Activated CD4-positive, alpha-beta T cell treated with anti-CD3 and anti-CD28 coated beads for 48 hours (primary cell): Measurements from ENCODE around the gene COPZ2.
"Not testable (repeated sequence)": the region's sequence is repeated elsewhere in the genome, so short reads cannot be mapped to it uniquely, and the experiment has no call there.

Source experiments
- DNase-seq: peaks from one replicate; pipeline ENCODE4 v3.0.0-alpha.2; 2020

COPZ2 gene

GRCh38 chr17:48055531-48056245 is 18.1 kb upstream of the COPZ2 start:
- DNase-seq: peak; percentile 69

DNA sequence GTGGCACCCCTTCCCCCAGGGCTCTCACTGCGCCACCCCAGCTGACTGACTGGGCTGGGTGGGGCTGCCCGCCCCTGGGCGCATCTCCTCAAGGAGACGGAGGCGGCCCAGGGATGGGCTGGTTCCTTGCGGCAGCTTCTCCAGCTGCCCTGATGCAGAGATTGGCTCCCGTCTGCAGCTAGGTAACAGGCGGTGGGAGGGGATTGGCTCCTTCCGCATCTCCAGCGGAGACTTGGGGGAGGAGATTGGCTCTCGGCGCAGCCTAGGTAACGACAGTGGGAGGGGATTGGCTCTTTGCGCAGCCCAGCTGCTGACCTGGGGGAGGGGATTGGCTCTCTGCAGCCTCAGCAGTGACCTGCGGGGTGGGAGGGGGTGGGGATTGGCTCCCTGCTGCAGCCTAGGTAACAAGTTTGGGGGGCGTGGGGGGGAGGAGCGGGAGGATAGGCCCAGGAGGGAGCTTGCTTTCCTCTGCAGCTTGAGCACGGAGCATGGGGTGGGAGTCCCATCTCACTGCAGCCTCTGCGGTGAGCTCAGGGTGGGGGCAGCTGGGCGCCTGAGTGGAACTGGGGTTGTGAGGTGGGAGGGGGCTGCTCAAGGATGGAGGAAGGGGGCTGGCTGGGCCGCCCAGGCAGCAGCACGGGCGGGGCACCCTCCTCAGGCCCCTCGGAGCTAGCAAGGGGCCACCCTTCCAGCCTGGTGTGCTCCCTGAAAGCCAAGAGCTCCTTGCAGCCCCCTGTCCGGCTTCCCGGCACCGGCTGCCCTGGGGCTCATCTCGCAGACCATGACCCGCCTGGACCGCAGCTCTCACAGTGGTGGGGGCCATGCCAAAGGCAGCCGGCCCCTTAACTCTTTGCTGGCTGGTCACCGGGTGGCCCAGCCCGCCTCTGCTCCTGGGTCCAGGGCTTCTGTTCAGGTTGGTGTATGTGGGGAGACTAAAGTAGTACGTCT is 16.9 kb upstream of the COPZ2 start:
- no peak for DNase-seq

- DNase-seq: no peak
These were observed 16.2 kb upstream of the COPZ2 start for GRCh38 chr17:48053758-48054237.

DNA sequence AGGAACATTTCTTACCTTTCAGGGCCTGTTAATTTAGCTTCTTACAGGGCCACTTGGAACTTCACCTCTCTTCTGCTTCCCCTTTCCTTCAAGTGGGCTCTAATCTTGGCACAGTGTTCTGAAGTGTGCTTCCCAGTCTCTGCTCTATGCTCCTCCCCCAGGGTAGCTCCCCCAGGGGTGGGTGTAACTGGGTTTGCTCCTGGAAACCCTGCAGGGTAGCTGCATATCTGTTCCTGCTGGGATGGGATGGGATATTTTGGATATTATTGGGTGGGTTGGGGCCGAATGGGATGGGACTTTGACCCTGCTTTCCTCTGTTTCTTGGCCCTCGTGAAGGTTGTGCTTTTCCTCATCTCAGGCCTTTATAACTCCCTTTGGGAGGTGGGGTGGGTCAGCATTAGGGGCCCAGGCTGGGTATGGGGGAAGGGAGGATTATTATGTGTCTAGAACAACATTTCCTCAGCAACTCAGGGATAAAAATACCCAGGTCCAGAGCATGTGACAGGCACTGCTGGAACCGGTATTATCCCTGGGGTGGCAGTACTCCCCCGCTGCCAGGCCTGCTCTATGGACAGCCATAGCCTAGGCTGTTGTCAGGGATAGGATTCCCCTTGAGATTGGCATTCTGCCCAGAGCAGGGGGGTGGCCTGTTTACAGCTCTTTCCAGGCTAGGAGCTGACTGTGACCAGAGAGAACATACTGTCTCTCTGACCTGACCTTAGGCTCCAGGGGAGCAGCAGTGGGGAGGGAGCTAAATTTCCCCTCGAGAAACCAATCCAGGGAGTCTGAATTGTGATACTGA is 15.6 kb upstream of the COPZ2 start:
- DNase-seq: no peak

- no peak for DNase-seq
These were observed 14.3 kb upstream of the COPZ2 start for GRCh38 chr17:48051706-48052486.

- DNase-seq: no peak
These were observed 13.7 kb upstream of the COPZ2 start for GRCh38 chr17:48051283-48051682.

DNA sequence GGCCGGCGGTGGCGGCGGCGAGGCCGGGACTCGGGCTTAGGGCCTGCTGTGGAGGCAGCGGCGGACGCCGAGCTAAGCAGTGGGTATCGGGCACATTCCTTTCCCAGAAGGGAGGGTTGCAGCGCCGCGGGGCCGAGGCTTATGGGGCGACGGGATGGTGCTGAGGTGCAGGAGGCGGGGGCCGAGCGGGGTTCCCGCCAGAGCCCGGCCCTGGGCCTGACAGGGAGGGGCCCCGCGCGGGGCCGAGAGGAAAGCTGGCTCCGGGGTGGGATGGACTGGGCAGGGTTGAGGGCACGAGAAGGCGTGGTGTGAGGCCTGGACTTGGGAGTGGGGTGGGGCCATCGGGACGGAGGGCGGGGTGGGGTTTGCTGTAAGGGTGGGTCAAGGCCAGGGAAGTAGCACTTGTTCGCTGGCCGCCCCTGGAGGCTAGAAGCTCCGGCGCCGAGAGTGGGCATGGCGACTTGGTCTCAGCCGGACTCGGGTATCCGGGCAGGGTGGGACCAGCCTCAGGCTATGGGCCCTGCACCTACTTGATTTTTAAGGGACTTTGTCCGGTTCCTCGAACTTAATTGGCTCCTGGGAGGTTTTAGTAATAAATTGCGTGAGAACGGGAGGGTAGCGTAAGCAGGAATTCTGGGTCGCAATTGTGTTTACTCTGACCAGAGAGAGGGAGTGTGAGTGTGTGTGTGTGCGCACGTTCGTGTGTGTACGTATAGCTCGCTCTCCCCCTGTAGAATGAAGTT is 11.0 kb upstream of the COPZ2 start:
- peak; percentile 53 for DNase-seq

DNA sequence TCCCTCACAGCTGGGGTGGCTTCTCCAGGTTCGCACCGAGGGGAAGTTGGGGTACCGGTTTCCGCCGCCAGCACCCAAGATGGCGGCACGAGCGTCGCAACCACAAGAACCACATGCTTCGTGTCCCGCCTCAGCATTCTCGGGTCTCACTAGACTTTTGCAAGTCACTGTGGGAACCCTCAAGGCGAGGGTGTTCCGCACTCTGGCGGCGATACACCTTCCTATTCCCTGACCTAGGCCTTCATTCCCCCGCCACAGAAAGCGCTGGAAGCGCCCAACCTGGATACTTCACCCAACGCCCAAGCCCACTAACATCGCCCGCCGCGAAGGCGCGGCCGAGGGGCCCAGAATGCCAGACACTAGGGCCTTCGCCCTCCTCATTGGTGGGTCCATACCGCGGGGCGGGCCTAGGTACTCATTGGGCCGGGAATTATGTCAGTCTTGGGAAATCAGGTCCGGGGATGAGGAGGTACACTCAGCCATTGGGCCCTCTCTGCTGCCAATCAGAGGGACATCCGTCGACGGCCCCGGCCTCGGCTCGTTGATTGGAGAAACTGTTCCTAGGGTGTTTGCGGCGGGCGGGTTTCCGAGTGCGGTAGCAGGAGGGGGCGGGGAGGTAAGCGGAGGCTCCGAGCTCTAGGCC is 10.3 kb upstream of the COPZ2 start, which contains the start of gene NFE2L1:
NFE2L1 (plus strand) TSS at position 619 of the 643 bp plus-strand sequence. CDS start 2,760 bp downstream, outside the sequence.
- DNase-seq: peak; percentile 99

DNA sequence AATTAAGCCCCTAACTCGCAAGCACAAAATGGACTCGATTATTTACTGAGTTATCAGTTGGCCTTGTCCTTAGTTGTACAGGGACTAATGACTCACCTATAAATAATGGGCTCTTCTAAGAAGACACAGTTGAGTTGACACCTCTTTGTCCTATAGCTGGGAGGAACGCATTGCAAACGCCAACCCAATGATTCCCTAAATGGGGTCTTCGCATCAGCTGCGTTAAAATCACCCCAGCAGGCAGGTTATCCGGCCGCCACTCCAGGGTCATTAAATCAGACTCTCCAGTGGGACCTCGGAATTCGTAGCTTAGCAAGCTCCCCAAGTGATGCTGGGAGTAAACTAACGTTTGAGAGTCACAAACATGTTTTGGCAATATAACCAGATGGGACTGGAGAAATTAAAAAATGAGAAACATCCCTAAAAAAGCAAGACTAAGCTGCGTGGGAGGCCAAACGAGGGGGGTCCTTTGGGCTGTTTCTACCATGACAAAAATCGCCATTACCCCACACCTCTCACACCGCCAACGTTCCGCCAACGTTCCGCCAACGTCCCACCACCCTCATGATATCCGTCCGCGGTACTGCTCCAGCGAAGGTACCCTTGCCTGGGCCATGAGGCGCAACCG is 9.6 kb upstream of the COPZ2 start:
- no peak for DNase-seq

DNA sequence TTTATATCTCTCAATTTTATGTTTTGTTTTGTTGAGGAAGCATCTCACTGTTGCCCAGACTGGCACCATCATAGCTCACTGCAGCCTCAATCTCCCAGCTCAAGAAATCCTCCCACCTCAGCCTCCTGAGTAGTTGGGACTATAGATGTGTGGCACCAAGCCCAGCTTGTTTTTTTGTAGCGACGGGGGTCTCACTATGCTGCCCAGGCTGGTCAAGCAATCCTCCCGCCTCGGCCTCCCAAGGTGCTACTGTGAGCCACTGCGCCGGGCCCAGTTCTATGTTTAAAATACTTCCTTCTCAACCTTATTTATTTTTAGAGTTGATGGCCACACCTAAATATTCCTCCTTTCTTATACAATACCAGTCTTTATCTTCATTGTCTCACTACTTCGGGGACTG is 8.7 kb upstream of the COPZ2 start:
- DNase-seq: no peak

- DNase-seq: no peak
These were observed 7.9 kb upstream of the COPZ2 start for GRCh38 chr17:48045316-48046001.

GRCh38 chr17:48044851-48045250 is 7.3 kb upstream of the COPZ2 start:
- DNase-seq: no peak

GRCh38 chr17:48043176-48043575 is 5.6 kb upstream of the COPZ2 start:
- no peak for DNase-seq

DNA sequence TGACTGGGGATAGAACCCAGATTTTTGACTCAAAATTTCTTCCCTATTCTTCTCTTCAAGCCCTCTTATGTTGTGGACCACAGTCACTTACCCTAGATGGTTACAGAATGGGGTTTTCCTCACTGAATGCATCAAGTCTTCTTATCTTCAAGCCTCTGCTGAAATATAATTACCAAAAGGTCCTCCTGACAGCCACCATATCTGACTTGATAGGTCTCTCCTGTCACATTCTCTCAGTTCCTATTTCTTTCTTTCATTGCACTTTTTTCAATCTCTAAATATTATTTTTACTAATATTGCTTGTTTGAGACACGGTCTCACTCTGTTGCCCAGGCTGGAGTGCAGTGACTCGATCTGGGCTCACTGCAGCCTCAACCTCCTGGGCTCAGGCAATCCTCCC is 1.1 kb upstream of the COPZ2 start:
- DNase-seq: no peak

DNA sequence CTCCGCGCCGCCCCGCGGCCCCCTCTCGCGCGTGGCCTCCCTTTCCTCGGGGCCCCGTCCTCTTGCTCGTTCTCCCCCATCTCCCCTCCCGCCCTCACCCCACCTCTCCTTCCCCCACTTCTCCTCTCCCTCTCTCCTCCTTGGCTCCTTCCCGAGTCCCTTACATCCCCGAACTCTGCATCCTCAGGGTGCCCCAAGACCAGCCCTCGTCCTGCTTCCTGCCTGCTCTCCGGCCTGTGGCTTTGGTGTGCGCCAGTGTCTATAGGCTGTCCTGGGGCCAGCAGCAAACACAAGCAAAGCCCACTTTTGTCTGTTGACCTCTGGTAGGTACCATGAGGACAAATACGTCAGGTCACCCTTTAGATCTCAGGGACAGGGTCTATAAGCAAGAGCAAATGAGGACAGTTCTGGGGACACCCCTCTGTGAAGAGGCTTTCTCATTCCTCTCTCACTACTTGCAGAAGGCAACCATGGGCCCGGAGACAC is 284 bp upstream of the COPZ2 start:
- no peak for DNase-seq

DNA sequence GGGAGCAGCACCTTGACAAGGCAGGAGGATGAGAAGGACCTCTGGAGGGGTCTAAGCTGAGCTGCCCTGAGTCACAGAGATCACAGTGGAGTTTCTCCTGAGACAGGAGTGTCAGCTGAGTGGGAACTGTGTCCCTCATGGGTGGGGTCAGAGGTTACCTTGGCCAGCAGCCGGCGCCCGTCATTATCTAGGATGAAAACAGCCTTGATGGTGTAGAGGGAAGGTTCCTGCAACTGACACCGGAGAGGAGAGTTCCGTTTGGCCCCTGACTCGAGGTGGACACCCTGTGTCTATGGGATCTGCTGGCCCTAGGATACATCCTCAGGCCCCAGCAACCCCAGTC is 933 bp downstream of the COPZ2 start:
- DNase-seq: no peak

DNA sequence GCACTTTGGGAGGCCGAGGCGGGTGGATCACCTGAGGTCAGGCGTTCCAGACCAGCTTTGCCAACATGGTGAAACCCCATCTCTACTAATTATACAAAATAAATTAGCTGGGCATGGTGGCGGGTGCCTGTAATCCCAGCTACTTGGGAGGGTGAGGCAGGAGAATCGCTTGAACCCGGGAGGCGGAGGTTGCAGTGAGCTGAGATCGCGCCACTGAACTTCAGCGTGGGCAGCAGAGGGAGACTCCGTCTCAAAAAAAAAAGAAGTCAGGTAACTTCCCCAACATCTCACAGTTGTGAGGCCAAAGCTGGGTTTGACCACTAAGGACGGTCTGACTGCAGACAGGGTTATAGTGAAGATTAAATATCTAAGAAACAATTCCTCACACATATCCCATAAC is 2.9 kb downstream of the COPZ2 start:
- DNase-seq: not testable (repeated sequence)

GRCh38 chr17:48031966-48032365 is 5.6 kb downstream of the COPZ2 start:
- no peak for DNase-seq

GRCh38 chr17:48030531-48030930 is 7.1 kb downstream of the COPZ2 start:
- DNase-seq: no peak

GRCh38 chr17:48028736-48029135 is 8.9 kb downstream of the COPZ2 start:
- DNase-seq: no peak
